ENCODE results near the gene GRIP1. TPM values are rescaled to one million over a fixed set of nuclear protein-coding genes. Genes with fewer than 3 reads are reported as not detected.

Gene GRIP1
- total and polyA plus RNA-seq, 2 donors (not counting 3 experiments of a cell fraction or from before 2014, with no cell fraction given) = 0.04 to 0.69 TPM

GRCh38 chr12:66563220-66563619 lies 115.7 kb downstream of the GRIP1 start:
- Histone ChIP-seq H3K4me1 (ENCODE audit: control insufficient read depth, extremely low read depth, insufficient read depth, low read length) (no peaks in the 10 kb centered on the region), H3K79me2 (ENCODE audit: control insufficient read depth, insufficient read depth, low read length) (no peaks in the 10 kb centered on the region), H3K9ac (replicated peaks; ENCODE audit: extremely low read depth, insufficient read depth, low read length) (no peak overlapping the region), H3K4me2 (ENCODE audit: insufficient read depth, low read length) (no peak overlapping the region), H3K9me1 (replicated peaks; ENCODE audit: control insufficient read depth, extremely low read depth, insufficient read depth, low read length) (no peaks in the 10 kb centered on the region), H3K27ac (ENCODE audit: insufficient read depth, low read depth, low read length) (no peak overlapping the region), H3K9me3 (replicated peaks; ENCODE audit: control insufficient read depth, insufficient read depth, low read length) (no peaks in the 10 kb centered on the region), H4K20me1 (replicated peaks; ENCODE audit: control insufficient read depth, extremely low read depth, insufficient read depth, low read length) (no peaks in the 10 kb centered on the region), H2AFZ (ENCODE audit: low read depth, low read length) (no peak overlapping the region), H3K27me3 (ENCODE audit: control insufficient read depth in 2 of 2, insufficient read depth in 2 of 2, low read length in 2 of 2) (peaks cover 0 to under 1% of the 10 kb centered on the region in 2 experiments), H3K4me3 (replicated peaks in 1 of 3; ENCODE audit: insufficient read depth in 1 of 3, low read depth in 1 of 3, low read length in 3 of 3) (no peak overlapping the region), H3K36me3 (ENCODE audit: control insufficient read depth in 2 of 2, extremely low read depth in 1 of 2, insufficient read depth in 2 of 2, low read length in 2 of 2) (no peaks in the 10 kb centered on the region)
- ChIA-PET POLR2A (no interaction called here), CTCF (no interaction called here)
- no peak for FAIRE-seq
- no TSS peak for BruUV-seq (replicated peaks)
- TF ChIP-seq EZH2 (IDR thresholded peaks at IDR 0.05; ENCODE audit: borderline replicate concordance, low read depth, low read length, severe bottlenecking) (no peak), MYC (IDR thresholded peaks at IDR 0.05; ENCODE audit: low read depth, low read length) (no peak), GATA2 (IDR thresholded peaks at IDR 0.05; ENCODE audit: insufficient read depth, insufficient read length, low read depth, low read length) (no peak), MAX (IDR thresholded peaks at IDR 0.05; ENCODE audit: insufficient read depth, insufficient read length) (no peak), POLR2AphosphoS5 (IDR thresholded peaks at IDR 0.05; ENCODE audit: insufficient read depth, low read depth, low read length) (no peak)
- TF ChIP-seq, protein P1, sequence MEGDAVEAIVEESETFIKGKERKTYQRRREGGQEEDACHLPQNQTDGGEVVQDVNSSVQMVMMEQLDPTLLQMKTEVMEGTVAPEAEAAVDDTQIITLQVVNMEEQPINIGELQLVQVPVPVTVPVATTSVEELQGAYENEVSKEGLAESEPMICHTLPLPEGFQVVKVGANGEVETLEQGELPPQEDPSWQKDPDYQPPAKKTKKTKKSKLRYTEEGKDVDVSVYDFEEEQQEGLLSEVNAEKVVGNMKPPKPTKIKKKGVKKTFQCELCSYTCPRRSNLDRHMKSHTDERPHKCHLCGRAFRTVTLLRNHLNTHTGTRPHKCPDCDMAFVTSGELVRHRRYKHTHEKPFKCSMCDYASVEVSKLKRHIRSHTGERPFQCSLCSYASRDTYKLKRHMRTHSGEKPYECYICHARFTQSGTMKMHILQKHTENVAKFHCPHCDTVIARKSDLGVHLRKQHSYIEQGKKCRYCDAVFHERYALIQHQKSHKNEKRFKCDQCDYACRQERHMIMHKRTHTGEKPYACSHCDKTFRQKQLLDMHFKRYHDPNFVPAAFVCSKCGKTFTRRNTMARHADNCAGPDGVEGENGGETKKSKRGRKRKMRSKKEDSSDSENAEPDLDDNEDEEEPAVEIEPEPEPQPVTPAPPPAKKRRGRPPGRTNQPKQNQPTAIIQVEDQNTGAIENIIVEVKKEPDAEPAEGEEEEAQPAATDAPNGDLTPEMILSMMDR (IDR thresholded peaks at IDR 0.05; ENCODE audit: extremely low read depth in 1 of 2, insufficient read depth in 1 of 2, low read depth in 1 of 2, low read length in 2 of 2) = no peak
- dilution Hi-C loops (cut with MboI; ENCODE audit: extremely low pct_ligation_motif_present, low sequenced_read_pairs) (no loop called here), intact Hi-C loops (cut with micrococcal nuclease) (no loop called here)
- no peak for DNase-seq (ENCODE audit: low read depth, low spot score)

Measured in endothelial cell of umbilical vein (primary cell).